ENCODE data around the gene MBOAT7.

DNA sequence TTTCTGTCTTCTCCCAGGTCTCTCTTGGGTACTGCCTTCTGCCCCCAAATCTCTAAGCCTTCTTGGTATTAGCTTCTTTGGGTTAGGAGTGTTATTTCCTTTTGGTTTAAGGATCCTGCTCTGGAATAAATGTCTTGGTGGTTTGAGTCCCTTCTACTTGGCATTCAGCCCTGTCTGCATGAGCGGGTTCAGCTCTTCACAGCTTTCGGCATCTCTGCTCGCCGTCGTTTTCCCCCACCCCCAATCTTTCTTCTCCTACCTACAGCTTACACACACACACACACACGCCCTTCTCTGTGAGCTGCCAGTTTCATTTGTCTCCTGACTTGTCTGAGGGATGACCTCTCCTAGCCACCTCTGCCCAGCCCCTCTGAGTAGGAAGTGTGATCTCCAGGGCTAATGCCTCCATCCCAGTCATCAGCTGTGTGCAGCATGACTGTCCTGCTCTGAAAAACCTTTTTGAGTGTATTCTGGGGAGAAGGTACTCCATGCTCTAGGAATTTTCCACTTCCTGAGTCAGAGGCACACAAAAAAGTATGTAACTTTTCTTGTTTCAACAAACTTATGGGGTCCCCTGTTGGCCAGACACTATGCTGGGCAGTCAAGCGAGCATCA, 47.1 kb downstream of the MBOAT7 start:
- TF ChIP-seq, protein P1, sequence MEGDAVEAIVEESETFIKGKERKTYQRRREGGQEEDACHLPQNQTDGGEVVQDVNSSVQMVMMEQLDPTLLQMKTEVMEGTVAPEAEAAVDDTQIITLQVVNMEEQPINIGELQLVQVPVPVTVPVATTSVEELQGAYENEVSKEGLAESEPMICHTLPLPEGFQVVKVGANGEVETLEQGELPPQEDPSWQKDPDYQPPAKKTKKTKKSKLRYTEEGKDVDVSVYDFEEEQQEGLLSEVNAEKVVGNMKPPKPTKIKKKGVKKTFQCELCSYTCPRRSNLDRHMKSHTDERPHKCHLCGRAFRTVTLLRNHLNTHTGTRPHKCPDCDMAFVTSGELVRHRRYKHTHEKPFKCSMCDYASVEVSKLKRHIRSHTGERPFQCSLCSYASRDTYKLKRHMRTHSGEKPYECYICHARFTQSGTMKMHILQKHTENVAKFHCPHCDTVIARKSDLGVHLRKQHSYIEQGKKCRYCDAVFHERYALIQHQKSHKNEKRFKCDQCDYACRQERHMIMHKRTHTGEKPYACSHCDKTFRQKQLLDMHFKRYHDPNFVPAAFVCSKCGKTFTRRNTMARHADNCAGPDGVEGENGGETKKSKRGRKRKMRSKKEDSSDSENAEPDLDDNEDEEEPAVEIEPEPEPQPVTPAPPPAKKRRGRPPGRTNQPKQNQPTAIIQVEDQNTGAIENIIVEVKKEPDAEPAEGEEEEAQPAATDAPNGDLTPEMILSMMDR (IDR thresholded peaks at IDR 0.05), result no peak
- no peak for TF ChIP-seq RELA (CRISPR knock-in tag; IDR thresholded peaks at IDR 0.05; ENCODE audit: borderline replicate concordance)
- TF ChIP-seq, protein P2, sequence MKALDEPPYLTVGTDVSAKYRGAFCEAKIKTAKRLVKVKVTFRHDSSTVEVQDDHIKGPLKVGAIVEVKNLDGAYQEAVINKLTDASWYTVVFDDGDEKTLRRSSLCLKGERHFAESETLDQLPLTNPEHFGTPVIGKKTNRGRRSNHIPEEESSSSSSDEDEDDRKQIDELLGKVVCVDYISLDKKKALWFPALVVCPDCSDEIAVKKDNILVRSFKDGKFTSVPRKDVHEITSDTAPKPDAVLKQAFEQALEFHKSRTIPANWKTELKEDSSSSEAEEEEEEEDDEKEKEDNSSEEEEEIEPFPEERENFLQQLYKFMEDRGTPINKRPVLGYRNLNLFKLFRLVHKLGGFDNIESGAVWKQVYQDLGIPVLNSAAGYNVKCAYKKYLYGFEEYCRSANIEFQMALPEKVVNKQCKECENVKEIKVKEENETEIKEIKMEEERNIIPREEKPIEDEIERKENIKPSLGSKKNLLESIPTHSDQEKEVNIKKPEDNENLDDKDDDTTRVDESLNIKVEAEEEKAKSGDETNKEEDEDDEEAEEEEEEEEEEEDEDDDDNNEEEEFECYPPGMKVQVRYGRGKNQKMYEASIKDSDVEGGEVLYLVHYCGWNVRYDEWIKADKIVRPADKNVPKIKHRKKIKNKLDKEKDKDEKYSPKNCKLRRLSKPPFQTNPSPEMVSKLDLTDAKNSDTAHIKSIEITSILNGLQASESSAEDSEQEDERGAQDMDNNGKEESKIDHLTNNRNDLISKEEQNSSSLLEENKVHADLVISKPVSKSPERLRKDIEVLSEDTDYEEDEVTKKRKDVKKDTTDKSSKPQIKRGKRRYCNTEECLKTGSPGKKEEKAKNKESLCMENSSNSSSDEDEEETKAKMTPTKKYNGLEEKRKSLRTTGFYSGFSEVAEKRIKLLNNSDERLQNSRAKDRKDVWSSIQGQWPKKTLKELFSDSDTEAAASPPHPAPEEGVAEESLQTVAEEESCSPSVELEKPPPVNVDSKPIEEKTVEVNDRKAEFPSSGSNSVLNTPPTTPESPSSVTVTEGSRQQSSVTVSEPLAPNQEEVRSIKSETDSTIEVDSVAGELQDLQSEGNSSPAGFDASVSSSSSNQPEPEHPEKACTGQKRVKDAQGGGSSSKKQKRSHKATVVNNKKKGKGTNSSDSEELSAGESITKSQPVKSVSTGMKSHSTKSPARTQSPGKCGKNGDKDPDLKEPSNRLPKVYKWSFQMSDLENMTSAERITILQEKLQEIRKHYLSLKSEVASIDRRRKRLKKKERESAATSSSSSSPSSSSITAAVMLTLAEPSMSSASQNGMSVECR (CRISPR knock-in tag; IDR thresholded peaks at IDR 0.05; ENCODE audit: borderline replicate concordance), result no peak
- TF ChIP-seq CBFB (CRISPR knock-in tag; IDR thresholded peaks at IDR 0.05; ENCODE audit: low read depth), result no peak
- TF ChIP-seq SP1 (CRISPR knock-in tag; conservative IDR thresholded peaks at IDR 0.05), result no peak
- no peak for TF ChIP-seq HMGA2 (CRISPR knock-in tag; IDR thresholded peaks at IDR 0.05)
- no peak for TF ChIP-seq ZBTB21 (CRISPR knock-in tag; IDR thresholded peaks at IDR 0.05; ENCODE audit: borderline replicate concordance)

Data from WTC11 (cell line).